ENCODE measurements around the gene MTA1.

Gene MTA1

DNA sequence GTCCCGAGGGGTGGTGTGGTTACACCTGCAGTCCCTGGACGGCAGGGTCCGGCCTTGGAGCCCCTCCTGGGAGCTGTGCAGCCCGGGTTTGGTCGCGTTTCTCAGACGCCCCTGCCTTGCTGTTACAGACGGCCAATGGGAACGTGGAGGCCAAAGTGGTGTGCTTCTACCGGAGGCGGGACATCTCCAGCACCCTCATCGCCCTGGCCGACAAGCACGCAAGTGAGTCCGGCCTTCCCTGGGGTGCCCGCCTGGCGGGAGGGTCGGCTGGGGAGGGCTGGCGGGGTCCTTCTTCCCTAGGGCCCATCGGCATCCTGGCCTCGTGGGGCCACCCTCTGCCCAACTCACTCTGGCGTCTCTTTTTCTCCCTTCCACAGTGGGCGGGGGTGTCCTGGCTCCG is 25.7 kb downstream of the MTA1 start:
- DNase-seq (ENCODE audit: low read depth in 3 of 3): no peak

DNA sequence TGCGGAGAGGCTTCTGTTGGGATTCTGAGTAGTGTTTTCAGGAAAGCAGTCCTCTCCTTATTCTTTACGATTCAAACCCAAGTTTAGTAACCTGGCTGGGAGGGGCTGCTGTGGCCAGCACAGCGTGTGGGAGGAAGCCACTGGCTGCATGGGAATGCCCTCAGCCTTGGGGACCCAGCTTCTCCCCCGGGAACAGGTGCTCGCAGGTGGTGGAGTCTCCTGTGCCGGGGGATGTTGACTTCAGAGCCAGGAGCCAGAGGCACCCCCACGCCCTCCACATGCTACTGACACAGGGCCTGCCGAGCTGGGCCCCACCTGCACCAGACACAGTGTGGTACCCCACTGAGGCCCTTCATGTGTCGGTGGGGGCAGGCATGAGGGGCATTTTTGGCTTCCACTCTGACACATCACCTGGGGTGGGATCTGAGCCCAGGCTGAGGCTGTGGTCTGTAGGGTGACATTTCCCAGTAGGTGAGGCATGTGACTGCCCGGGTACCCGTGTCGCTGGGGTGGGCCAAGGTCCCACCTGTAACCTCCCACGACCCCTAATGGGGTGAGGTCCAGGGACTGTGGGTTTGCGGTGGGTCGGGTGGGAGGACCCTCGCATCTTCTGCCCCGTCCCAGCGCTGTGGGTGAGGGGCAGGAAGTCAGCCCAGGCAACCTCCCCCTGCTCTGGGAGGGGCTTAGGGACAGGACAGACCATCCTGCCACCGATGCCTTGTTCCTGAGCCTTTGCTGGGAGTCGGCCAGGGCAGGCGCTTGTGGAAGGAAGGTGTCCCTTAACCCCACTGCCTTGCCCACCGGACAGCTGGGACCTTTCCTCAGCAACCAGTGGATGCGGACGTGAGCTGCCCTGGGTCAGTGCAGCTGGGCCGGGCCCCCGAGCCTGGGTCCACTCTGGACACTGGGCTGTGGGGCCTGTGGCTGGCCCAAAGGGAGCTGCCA is 26.5 kb downstream of the MTA1 start:
- DNase-seq (ENCODE audit: low read depth in 3 of 3): no peak

DNA sequence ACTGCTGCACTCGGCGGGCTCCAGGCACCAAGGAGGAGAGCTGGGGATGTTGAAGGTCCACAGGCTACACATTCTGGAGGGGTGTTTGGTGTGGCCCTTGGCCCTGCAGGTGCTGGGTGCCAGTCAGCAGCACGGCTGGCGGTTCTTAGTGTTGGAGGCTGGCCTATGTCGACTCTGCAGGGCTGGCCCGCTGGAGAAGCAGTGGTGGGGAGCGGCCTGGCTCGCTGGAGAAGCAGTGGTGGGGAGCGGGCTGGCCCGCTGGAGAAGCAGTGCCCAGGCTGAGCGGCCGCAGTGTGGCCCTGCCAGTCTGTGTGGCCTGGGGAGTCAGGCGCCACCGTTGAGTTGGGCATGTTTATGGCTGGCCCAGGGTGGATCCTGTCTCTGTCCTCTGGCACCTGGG is 27.3 kb downstream of the MTA1 start:
- DNase-seq (ENCODE audit: low read depth in 3 of 3): no peak

DNA sequence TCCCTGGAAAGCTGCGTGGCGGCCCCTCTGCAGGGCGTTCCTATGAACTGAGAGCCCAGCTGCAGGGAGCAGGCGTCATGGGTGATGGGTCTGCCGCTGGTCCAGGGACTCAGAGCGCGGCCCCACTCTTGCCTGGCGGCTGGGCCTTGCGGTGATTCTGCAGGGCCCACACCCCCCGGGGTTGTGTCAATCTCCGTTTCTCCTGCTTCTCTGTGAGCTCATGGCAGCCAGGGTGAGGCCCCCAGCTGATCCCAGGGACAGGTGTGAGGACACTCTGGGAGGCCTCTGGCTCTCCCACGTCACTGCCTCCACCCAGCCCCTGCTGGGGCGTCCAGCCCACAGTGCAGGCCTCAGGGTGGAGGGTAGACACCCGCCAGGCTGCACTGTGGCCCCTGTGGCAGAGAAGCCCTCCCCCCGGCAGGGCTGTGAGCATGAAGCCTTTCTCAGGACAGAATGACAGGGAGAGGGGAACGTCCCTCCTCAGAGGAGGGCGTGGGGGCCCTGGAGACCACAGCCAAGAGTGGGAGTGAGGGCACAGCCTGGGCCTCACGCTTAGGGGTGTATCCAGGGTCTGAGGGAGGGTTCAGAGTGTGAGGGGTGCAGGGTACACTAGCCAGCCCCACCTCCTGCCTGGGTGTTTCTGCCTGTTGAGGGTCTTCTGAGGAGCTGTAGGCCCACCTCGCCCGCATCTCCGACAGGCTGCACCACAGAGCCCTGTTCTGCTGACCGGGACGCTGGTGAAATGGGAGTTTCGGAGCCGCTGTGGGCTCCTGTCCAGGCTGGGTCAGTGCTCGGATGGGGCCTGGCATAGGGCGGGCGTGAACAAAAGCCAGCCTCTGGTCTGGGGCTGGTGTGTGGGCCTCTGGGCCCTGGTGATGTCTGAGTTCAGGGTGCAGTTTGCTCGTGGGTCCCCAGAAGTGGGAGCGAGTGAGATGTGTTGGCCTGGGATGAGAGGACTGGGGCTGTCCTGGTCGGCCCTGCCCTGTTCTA is 28.3 kb downstream of the MTA1 start:
- no peak for DNase-seq (ENCODE audit: low read depth in 3 of 3)

DNA sequence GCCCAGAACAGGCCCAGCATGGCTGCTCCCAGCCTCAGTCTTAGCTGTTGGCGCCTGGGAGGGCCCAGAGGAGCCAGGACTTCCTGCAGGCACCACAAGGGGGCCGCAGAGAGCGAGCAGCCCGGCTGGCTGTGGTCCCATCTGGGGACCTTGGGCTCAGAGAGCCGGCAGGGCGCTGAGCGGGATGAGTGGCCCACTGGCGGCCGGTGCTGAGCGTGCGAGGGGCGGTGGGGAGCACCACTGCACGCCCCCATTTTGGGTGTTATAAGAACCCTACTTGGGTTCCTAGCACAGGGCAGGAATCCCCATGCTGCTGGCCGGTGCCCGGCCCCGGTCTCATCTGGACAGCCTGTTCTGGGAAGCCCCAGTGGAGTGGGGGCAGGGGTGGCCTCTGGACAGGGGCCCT is 29.1 kb downstream of the MTA1 start:
- DNase-seq (ENCODE audit: low read depth in 3 of 3): peak; percentile 41 to 49 (median 46)

DNA sequence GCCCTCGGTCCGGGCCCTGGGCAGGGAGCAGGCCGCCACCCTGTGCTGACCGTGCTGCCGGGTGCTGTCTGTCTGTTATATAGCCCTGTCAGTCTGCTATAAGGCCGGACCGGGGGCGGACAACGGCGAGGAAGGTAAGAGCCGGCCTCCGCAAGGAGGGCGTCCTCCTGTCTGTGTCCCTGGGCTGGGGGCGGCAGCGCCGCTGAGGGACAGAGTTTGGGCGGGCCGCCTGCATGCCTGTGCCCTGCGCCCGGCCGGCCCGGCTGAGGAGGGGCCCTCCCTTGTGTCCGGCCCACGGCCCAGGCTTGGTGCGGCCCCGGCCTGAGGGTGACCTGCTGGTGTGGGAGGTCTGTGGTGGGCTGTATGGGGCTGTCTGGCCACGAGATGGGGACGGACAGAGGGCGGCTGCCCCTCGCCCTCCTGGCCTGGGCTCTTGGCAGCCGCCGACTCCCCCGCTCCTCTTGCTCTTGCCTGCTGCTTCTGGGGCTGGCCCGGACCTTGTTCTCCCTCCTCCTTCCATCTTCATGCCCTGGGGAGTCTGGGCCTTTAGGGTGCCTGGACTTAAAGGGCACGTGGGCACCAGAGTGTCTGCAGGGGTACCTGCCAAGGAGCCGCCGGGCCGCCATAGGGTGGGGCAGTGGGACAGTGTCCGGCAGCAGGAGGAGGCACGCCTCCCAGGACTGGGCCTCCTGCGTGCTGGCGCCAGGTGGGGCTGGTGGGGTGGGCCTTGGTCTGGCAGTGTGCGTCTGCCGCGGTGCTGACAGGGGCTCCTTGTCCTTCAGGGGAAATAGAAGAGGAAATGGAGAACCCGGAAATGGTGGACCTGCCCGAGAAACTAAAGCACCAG is 29.9 kb downstream of the MTA1 start:
- DNase-seq (ENCODE audit: low read depth in 3 of 3): no peak

DNA sequence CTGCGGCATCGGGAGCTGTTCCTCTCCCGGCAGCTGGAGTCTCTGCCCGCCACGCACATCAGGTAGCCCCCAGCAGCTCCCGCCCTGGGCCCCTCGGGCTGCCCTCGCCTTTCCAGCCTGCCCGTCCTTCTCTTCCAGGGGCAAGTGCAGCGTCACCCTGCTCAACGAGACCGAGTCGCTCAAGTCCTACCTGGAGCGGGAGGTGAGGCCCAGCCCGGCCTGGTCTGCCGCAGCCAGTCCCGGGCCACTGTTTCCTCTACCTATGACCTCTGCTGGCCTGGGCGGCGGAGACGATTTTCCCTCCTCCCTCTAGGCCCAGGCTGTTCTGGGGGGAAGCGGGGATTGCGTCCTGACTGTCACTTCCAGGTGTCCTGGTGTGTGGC is 30.5 kb downstream of the MTA1 start:
- DNase-seq (ENCODE audit: low read depth in 3 of 3): no peak

DNA sequence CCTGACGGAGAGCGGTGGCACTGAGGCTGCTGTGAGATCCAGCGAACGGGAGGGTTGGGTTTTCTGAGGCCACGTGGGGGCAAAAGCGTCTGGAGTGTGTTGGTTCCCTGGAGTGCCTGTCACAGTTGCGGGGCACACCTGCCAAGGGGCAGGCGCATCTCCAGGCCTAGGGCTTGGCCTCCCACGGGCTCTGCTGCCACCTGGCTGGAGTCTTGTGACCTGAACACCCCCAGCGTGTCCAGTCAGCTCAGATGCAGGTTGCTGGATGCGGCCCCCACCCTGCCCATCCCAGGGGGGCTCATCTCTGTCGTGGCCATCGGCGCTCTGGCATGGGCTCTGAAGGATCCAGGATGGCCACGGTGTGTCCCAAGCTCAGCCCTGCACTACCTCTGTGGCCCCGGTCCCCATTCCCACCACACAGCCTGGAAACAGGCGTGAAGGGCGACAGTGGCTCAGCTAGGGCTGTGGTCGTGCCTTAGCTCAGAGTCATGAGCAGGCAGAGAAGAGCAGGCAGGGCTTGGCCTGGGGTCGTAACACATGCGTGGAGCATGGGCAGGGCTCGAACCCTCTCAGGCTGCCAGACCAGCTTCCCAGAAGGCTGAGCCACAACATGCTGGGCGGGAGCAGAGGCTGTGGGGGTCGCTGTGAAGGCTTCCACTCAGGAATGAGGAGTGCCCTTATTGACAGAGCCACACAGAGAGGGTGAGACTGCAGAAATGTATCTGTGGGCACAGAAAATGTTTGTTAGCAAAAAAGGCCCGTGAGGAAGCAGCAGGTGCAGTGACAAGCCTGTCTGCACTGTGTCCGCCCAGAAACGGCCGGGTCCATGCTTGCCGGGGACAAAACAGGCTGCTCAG is 31.5 kb downstream of the MTA1 start:
- no peak for DNase-seq (ENCODE audit: low read depth in 3 of 3)

DNA sequence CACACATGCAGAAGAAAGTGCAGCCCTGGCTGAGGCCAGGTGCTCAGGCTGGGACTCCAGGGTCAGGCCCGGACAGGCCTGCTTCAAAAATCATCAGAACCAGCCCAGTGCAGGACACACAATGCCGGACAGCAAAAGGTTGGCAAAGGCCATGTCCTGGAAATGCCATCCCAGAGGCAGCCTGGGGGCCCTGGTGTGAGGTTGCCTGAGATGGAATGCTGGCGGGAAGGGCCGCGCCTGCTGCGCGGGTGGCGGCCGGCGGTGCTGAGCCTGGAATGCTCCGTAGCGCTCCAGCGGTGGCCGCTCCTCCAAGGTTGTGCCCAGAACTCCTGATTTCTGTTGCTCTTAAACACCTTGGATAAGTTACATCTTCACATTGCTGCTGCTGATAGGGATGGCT is 33.3 kb downstream of the MTA1 start:
- DNase-seq (ENCODE audit: low read depth in 3 of 3): no peak

DNA sequence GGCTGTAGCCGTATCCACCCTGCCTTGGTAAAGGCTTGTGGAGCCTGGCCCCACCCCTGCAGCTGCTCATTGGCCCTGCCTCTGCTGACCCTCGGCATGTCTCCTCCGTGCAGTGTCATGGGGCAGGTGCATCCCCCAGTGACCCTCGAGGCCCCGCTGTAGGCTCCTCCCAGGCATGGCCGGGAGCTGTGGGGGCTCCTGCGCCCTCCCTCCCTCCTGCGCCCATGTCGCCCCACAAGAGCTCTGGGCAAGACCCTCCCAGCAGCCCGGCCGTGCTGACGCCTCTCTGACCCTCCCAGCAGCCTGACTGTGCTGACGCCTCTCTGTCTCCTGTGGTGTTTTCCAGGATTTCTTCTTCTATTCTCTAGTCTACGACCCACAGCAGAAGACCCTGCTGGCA is 34.2 kb downstream of the MTA1 start:
- no peak for DNase-seq (ENCODE audit: low read depth in 3 of 3)

DNA sequence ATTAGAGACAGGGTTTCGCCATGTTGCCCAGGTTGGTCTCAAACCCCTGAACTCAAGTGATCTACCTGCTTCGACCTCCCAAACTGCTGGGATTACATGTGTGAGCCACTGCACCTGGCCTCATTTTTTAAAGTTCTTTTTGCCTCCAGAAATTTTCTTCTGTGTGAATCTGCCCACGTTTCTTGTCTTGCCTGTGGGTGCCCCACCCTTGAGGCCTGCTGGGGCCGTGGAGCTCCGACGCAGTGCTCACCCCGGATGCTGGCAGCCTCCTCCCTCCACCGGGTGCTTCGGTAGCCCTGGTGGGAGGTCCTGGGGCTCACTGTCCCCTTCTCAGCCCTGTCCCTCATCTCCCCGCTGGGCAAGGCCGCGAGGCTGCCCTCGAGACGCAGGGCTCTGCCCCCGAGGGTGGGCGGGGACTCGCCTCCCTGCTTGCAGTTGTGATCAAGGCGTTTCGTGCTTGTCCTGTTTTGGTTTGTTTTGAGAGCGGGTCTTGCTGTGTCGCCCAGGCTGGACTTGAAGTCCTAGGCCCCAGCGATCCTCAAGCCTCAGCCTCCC is 35.5 kb downstream of the MTA1 start:
- DNase-seq (ENCODE audit: low read depth in 3 of 3): no peak

DNA sequence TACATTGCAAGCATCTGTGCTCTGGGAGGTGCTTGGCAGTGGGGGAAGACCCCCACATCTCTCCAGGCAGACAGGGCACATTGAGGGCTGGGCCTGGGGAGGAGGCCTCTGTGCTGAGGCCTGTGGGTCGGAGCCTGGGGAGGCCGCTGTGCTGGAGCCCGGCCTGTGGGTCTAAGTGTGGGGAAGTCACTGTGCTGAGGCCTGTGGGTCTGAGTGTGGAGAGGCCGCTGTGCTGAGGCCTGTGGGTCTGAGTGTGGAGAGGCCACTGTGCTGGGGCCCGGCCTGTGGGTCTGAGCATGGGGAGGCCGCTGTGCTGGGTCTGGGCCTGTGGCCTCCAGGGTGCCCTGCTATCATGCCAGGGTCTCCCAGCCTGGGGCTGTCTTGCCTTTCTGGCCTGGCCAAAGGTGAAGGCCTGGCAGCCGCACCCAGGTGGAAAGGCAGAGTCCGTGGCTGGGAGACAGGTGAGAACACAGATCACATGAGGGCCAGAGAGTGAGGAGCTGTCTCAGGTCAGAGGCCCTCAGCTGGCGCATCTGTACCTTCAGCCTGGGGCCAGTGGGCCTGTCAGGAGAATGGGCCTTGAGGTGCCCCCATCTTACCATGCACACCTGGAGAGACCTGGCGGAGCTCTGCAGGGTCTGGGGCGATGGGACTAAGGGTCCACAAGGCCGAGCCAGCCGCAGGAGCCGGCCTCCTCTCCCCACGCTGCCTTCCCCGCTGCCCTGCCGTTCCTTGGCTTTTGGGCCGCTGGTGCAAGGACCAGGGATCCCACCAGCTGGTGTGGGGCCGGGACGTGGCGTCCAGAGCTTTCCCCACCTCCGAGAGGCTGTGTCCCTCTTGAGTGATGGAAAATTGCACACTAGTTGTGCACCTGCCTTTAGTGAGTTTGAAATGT is 36.4 kb downstream of the MTA1 start:
- no peak for DNase-seq (ENCODE audit: low read depth in 3 of 3)

DNA sequence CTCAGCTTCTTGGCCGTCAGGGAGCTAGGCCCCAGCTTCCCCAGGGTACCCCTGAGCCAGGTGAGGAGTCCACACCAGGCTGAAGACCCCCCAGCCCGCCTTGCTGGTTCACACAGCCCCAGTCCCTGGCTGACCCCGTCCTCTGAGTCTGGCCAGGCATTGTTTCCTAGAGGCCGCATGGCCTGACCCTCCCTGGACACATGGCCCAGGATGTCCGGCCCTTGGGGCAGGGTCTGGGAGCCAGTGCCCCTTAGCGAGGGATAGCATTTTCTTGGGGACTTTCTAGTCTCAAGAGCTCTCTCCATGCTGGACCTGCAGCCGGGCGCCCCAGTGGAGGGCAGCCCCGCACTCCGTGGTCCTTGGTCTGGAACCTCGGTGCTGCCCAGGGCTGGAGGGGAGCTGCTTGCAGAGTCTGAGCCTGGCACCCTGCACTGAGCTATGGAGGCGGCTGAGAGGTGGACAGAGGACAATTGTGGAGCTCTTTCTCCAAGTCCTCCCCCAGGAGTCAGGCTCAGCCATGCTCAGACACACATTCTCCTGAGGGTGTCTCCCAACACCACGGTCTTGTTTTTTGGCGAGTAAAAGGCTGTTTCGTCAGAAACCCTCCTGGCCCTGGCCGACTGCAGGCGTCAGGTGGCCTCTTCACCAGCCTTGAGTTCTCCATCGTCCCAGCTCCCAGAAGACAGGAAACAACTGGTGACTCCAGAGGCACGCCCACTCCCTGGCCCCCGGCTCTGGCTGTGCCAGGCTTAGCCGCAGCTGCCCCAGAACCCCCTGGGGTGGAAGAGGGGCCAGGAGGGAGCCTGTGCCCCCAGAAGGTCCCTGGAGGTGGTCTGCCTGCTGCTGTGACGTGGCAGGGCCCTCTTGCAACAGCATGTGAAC is 37.4 kb downstream of the MTA1 start:
- no peak for DNase-seq (ENCODE audit: low read depth in 3 of 3)

DNA sequence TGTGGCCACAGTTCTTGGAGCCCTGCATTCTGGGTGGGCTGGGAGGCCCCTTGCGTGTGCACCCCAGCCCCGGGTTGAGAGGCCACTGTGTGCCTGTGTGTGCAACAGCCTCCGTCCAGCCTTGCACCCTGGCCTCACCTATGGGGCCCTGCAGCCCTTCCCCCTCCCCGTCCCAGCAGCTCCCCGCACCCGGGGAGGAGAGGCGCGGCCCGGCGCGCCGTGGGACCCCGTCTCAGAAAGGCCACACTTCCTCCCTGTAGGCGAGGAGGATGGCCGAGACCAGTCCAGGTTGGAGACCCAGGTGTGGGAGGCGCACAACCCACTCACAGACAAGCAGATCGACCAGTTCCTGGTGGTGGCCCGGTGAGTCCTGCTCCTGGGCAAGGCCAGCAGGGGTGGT is 38.4 kb downstream of the MTA1 start:
- DNase-seq (ENCODE audit: low read depth in 3 of 3): no peak

DNA sequence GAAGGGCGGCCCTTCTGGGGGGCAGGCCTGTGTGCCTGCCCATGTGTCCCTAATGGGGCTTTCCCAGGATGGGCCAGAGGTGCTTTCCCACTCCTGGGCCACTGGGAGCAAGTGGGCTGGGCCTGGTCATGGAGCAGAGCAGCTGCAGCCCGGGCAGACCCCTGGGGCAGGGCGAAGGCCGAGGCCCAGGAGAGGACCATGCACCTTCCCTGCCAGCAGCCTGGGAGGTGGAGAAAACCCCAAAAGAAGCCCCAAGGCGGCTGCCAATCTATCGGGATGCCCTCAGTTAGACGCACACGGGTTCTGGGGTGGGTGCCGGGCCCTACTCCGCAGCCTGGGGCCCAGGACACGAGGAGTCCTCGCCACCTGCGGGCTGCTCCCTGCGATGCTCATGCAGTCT is 38.9 kb downstream of the MTA1 start:
- no peak for DNase-seq (ENCODE audit: low read depth in 3 of 3)

DNA sequence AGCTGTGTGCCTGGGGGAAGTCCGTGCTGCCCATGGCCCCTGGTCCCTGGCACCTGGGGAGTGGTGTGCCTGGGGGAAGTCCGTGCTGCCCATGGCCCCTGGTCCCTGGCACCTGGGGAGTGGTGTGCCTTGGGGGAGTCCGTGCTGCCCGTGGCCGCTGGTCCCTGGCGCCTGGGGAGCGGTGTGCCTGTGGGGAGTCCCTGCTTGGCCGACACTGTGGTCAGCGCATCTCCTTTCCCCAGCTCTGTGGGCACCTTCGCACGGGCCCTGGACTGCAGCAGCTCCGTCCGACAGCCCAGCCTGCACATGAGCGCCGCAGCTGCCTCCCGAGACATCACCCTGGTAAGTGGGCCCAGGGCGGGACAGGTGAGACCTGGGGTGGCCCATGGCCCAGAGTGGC is 40.5 kb downstream of the MTA1 start:
- no peak for DNase-seq (ENCODE audit: low read depth in 3 of 3)

DNA sequence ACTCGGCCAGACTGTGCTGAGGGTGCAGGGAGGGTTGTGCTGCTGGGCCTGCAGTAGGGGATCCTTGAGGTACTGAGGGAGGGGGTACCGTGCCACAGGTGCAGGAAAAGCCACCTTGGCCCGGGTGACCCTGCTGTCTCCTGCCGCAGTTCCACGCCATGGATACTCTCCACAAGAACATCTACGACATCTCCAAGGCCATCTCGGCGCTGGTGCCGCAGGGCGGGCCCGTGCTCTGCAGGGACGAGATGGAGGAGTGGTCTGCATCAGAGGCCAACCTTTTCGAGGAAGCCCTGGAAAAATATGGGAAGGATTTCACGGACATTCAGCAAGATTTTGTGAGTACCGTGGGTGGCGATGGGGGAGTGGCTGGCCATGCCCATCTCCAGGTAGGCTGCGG is 41.0 kb downstream of the MTA1 start:
- no peak for DNase-seq (ENCODE audit: low read depth in 3 of 3)

DNA sequence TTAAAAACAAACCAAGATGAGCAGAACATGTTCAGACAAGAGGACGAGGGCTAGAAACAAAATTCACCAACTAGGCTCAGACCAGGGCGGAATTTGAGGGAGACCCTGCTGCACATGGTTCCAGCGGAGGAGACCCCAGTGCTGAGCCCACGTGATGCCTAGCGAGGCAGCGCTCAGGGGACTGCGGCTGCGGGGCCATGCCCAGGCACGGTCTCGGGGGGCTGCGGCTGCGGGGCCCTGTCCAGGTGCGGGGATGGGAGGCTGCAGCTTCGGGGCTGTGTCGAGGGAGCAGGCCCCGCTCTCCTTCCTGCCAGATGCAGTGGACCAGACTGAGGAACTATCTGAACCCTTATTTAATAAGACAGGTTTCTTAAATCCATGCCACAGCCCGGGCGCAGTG is 42.3 kb downstream of the MTA1 start:
- DNase-seq (ENCODE audit: low read depth in 3 of 3): no peak
